ENCODE measurements around the gene SLIT3. TPM values are rescaled to one million over a fixed set of nuclear protein-coding genes. Genes with fewer than 3 reads are reported as not detected.

SLIT3 gene
- total and polyA plus RNA-seq, 2 experiments from 2014 or later: 0.59 to 0.71 TPM

GRCh38 chr5:168691891-168692290, 609.0 kb downstream of the SLIT3 start (continued):
- TF ChIP-seq ETS1 (IDR thresholded peaks at IDR 0.05) (no peak), JUNB (IDR thresholded peaks at IDR 0.05; ENCODE audit: unreplicated experiment) (no peak), CTCF (conservative IDR thresholded peaks at IDR 0.05; ENCODE audit: low read depth in 2 of 2) (no peak), POLR2AphosphoS5 (IDR thresholded peaks at IDR 0.05; ENCODE audit: low read depth) (no peak), EZH2phosphoT487 (IDR thresholded peaks at IDR 0.05; ENCODE audit: unreplicated experiment) (no peak), STAT1 (IDR thresholded peaks at IDR 0.05; ENCODE audit: unreplicated experiment) (no peak), ZNF331 (CRISPR knock-in tag; IDR thresholded peaks at IDR 0.05; ENCODE audit: low read depth) (no peak), EZH2 (IDR thresholded peaks at IDR 0.05; ENCODE audit: low read depth, unreplicated experiment) (no peak), CREB1 (CRISPR knock-in tag; IDR thresholded peaks at IDR 0.05; ENCODE audit: low read depth) (no peak), ZNF114 (CRISPR knock-in tag; IDR thresholded peaks at IDR 0.05) (no peak), NANOG (IDR thresholded peaks at IDR 0.05; ENCODE audit: borderline replicate concordance) (no peak)

- no peak for TF ChIP-seq ZNF114 (CRISPR knock-in tag; IDR thresholded peaks at IDR 0.05)
- no peak for TF ChIP-seq ZNF331 (CRISPR knock-in tag; IDR thresholded peaks at IDR 0.05; ENCODE audit: low read depth)
- TF ChIP-seq EZH2 (IDR thresholded peaks at IDR 0.05; ENCODE audit: low read depth, unreplicated experiment): no peak
- no peak for TF ChIP-seq ZNF462 (CRISPR knock-in tag; IDR thresholded peaks at IDR 0.05)
- TF ChIP-seq CREB1 (CRISPR knock-in tag; IDR thresholded peaks at IDR 0.05; ENCODE audit: low read depth): no peak
- no peak for TF ChIP-seq NANOG (IDR thresholded peaks at IDR 0.05; ENCODE audit: borderline replicate concordance)
- no peak for TF ChIP-seq JUNB (IDR thresholded peaks at IDR 0.05; ENCODE audit: unreplicated experiment)
- no peak for TF ChIP-seq STAT1 (IDR thresholded peaks at IDR 0.05; ENCODE audit: unreplicated experiment)
- no peaks in the 10 kb centered on the region for H3K79me2 ChIP-seq (replicated peaks; ENCODE audit: insufficient read depth)
- H3K36me3 ChIP-seq (ENCODE audit: insufficient read depth): no peaks in the 10 kb centered on the region
- Mint-ChIP-seq H3K27me3 (ENCODE audit: insufficient read depth, low read depth, poor library complexity) (peaks cover 6% of the 10 kb centered on the region), H3K4me3 (no peak overlapping the region), H3K4me1 (no peaks in the 10 kb centered on the region), H3K36me3 (ENCODE audit: low read depth) (no peaks in the 10 kb centered on the region), H3K27ac (no peak overlapping the region), H3K9me3 (no peaks in the 10 kb centered on the region)
- ATAC-seq: no peak
- H3K27me3 ChIP-seq (ENCODE audit: insufficient read depth): no peaks in the 10 kb centered on the region
- H3K4me2 ChIP-seq: no peak overlapping the region
- H3F3A ChIP-seq (replicated peaks; ENCODE audit: low read depth): no peaks in the 10 kb centered on the region
- H3K4me3 ChIP-seq: no peak overlapping the region
- no peaks in the 10 kb centered on the region for H3K4me1 ChIP-seq (ENCODE audit: insufficient read depth)
- H2AFZ ChIP-seq: no peak overlapping the region
- no peaks in the 10 kb centered on the region for H3K9me2 ChIP-seq (ENCODE audit: insufficient read depth)
- H4K20me1 ChIP-seq (replicated peaks; ENCODE audit: insufficient read depth): no peaks in the 10 kb centered on the region
- DNase-seq (ENCODE audit: low spot score): no peak
- no peak overlapping the region for H3K27ac ChIP-seq (ENCODE audit: low read depth)
These were observed 611.7 kb downstream of the SLIT3 start for GRCh38 chr5:168689260-168689659.

All from GM23338 (cell line).